H1 (cell line): ENCODE results near the gene DOK6. TPM values are rescaled to one million over a fixed set of nuclear protein-coding genes. Genes with fewer than 3 reads are reported as not detected.

Experiments used
- CTCF ChIA-PET: fragments of 300-600 bp; sonication (Branson Sonifier 250); formaldehyde crosslinking; loops from one replicate; lab custom pipeline; 2021; ENCODE audit not compliant: partially characterized antibody; lab: Charles Lee
- POLR2A ChIA-PET: fragments of 300-600 bp; sonication (Branson Sonifier 250); formaldehyde crosslinking; loops from one replicate; lab custom pipeline; 2021; ENCODE audit warnings: inconsistent platforms; ENCODE audit not compliant: partially characterized antibody; lab: Charles Lee
- DNase-seq, 2 experiments: peaks; one replicate each; pipeline versions ENCODE4 v3.0.0 to v3.0.0-alpha.2; 2010 to 2022; ENCODE audit warnings: low spot score in 2 of 2, low read depth in 1 of 2, mixed read lengths in 1 of 2
- FAIRE-seq: peaks from 2 replicates; lab custom pipeline; 2011; peaks lifted over from hg19 to GRCh38; lab: Jason Lieb, UNC
- H2AFZ ChIP-seq: 2 replicates; pipeline ENCODE4 v1.8.1; 2012; ENCODE audit warnings: low read length, inconsistent platforms
- H2AK5ac ChIP-seq: 2 replicates; pipeline ENCODE4 v1.6.1; 2013; ENCODE audit warnings: low read depth, low read length
- H2BK120ac ChIP-seq: replicated peaks from 2 replicates; pipeline ENCODE3; 2013; ENCODE audit warnings: low read depth, low read length, inconsistent platforms
- H2BK12ac ChIP-seq: 2 replicates; pipeline ENCODE4 v1.6.1; 2013; ENCODE audit warnings: low read depth, low read length
- H2BK15ac ChIP-seq: 2 replicates; pipeline ENCODE4 v1.6.1; 2013; ENCODE audit warnings: low read length
- H2BK20ac ChIP-seq: 2 replicates; pipeline ENCODE4 v1.6.1; 2013; ENCODE audit warnings: low read length
- H2BK5ac ChIP-seq: 2 replicates; pipeline ENCODE4 v1.6.1; 2013; ENCODE audit warnings: low read depth, low read length
- H3K14ac ChIP-seq: 2 replicates; pipeline ENCODE4 v1.6.1; 2013; ENCODE audit warnings: inconsistent platforms; ENCODE audit not compliant: insufficient read length
- H3K18ac ChIP-seq: 2 replicates; pipeline ENCODE4 v1.6.1; 2013; ENCODE audit warnings: low read length; ENCODE audit errors: extremely low read depth
- H3K23ac ChIP-seq: 2 replicates; pipeline ENCODE4 v1.6.1; 2013; ENCODE audit warnings: inconsistent platforms; ENCODE audit not compliant: insufficient read length
- H3K23me2 ChIP-seq: 2 replicates; pipeline ENCODE4 v1.6.1; 2013; ENCODE audit warnings: low read depth, low read length
- H3K27ac ChIP-seq: 2 replicates; pipeline ENCODE4 v1.6.1; 2011; ENCODE audit warnings: low read depth, low read length, inconsistent platforms
- H3K27me3 ChIP-seq, 4 experiments: replicated peaks in 1 of 4; 1 replicate in 1 of 4; 2 replicates in 3 of 4; pipeline versions ENCODE4 v1.6.1 to v1.8.1; 2011 to 2013; ENCODE audit warnings: low read length in 3 of 4, mild to moderate bottlenecking in 3 of 4, inconsistent platforms in 2 of 4, mixed read lengths in 2 of 4, moderate library complexity in 1 of 4; ENCODE audit not compliant: control insufficient read depth in 3 of 4, insufficient read depth in 3 of 4; ENCODE audit errors: extremely low read depth in 1 of 4
- H3K36me3 ChIP-seq, 4 experiments: 2 replicates each; pipeline versions ENCODE4 v1.6.1 to v1.8.1; 2011 to 2013; ENCODE audit warnings: mild to moderate bottlenecking in 4 of 4, low read length in 3 of 4, moderate library complexity in 2 of 4, control low read depth in 1 of 4, inconsistent platforms in 1 of 4; ENCODE audit not compliant: insufficient read depth in 4 of 4, control insufficient read depth in 2 of 4
- H3K4ac ChIP-seq: replicated peaks from 2 replicates; pipeline ENCODE3; 2013; ENCODE audit warnings: low read length, low read depth, mixed read lengths, inconsistent platforms; ENCODE audit not compliant: insufficient read length
- H3K4me1 ChIP-seq, 4 experiments: replicated peaks in 1 of 4; 1 replicate in 1 of 4; 2 replicates in 3 of 4; pipeline versions ENCODE4 v1.6.1 to v1.8.1; 2011 to 2013; ENCODE audit warnings: low read length in 3 of 4, inconsistent platforms in 2 of 4, mixed read lengths in 1 of 4; ENCODE audit not compliant: insufficient read depth in 4 of 4, control insufficient read depth in 3 of 4
- H3K4me2 ChIP-seq, 2 experiments: 2 replicates each; pipeline versions ENCODE4 v1.6.1 to v1.8.1; 2011 to 2013; ENCODE audit warnings: low read depth in 2 of 2, low read length in 2 of 2, control low read depth in 1 of 2, inconsistent platforms in 1 of 2, mild to moderate bottlenecking in 1 of 2; ENCODE audit not compliant: insufficient read depth in 1 of 2
- H3K4me3 ChIP-seq, 4 experiments: fragments of 200-600, 300-600 bp in 1 of 4; sonication (generic), shearing (Covaris generic), sonication (Bioruptor Twin) in 1 of 4; 2 replicates each; pipeline versions ENCODE4 v1.5.1 to v1.8.1; 2011 to 2016; ENCODE audit warnings: low read length in 4 of 4, low read depth in 3 of 4, control low read depth in 2 of 4, inconsistent platforms in 2 of 4, mild to moderate bottlenecking in 2 of 4, mixed read lengths in 1 of 4, moderate library complexity in 1 of 4; ENCODE audit not compliant: insufficient read depth in 2 of 4; ENCODE audit errors: extremely low read depth in 1 of 4
- H3K56ac ChIP-seq: replicated peaks from 2 replicates; pipeline ENCODE3; 2013; ENCODE audit warnings: low read depth, mild to moderate bottlenecking, mixed read lengths, low read length, inconsistent platforms; ENCODE audit not compliant: insufficient read length
- H3K79me1 ChIP-seq: 2 replicates; pipeline ENCODE4 v1.6.1; 2013; ENCODE audit warnings: low read depth, low read length, control low read depth
- H3K79me2 ChIP-seq, 2 experiments: 2 replicates each; pipeline versions ENCODE4 v1.6.1 to v1.8.1; 2012 to 2013; ENCODE audit warnings: low read length in 2 of 2, mild to moderate bottlenecking in 2 of 2, inconsistent platforms in 1 of 2; ENCODE audit not compliant: insufficient read depth in 2 of 2, control insufficient read depth in 1 of 2
- H3K9ac ChIP-seq, 4 experiments: replicated peaks in 1 of 4; 1 replicate in 1 of 4; 2 replicates in 3 of 4; pipeline versions ENCODE4 v1.6.1 to v1.8.1; 2011 to 2013; ENCODE audit warnings: low read depth in 3 of 4, low read length in 3 of 4, control low read depth in 2 of 4, mild to moderate bottlenecking in 2 of 4, moderate library complexity in 2 of 4, inconsistent platforms in 1 of 4; ENCODE audit errors: extremely low read depth in 1 of 4
- H3K9me3 ChIP-seq, 2 experiments: 2 replicates each; pipeline versions ENCODE4 v1.6.1 to v1.8.1; 2012 to 2013; ENCODE audit warnings: mild to moderate bottlenecking in 2 of 2, moderate library complexity in 2 of 2, control low read depth in 1 of 2, inconsistent platforms in 1 of 2, low read depth in 1 of 2, low read length in 1 of 2, mixed read lengths in 1 of 2; ENCODE audit not compliant: insufficient read depth in 2 of 2
- H4K20me1 ChIP-seq, 2 experiments: replicated peaks in 1 of 2; 2 replicates each; pipeline versions ENCODE3 to v1.8.1; 2011 to 2013; ENCODE audit warnings: inconsistent platforms in 2 of 2, low read length in 2 of 2, mild to moderate bottlenecking in 1 of 2; ENCODE audit not compliant: insufficient read depth in 2 of 2, control insufficient read depth in 1 of 2
- H4K5ac ChIP-seq: 2 replicates; pipeline ENCODE4 v1.6.1; 2013; ENCODE audit warnings: low read length, low read depth, mixed read lengths, inconsistent platforms; ENCODE audit not compliant: insufficient read length
- H4K8ac ChIP-seq: 2 replicates; pipeline ENCODE4 v1.8.0; 2013; ENCODE audit warnings: mild to moderate bottlenecking, moderate library complexity, low read length, inconsistent platforms; ENCODE audit not compliant: insufficient read depth; ENCODE audit errors: extremely low read depth
- H4K91ac ChIP-seq: replicated peaks from 2 replicates; pipeline ENCODE3; 2013; ENCODE audit warnings: low read length, mixed read lengths, inconsistent platforms; ENCODE audit not compliant: insufficient read length
- CBX5 ChIP-seq: fragments of 300-800, 300-1000 bp; sonication (generic); IDR thresholded peaks from 2 replicates; pipeline ENCODE4 v1.7.1; 2016; ENCODE audit warnings: antibody characterized with exemption, low read length, low read depth
- CEBPB ChIP-seq: IDR thresholded peaks from 2 replicates; pipeline ENCODE4 v1.6.1; 2012; ENCODE audit warnings: low read depth, low read length
- CHD1 ChIP-seq: IDR thresholded peaks from 2 replicates; pipeline ENCODE4 v1.6.1; 2012; ENCODE audit warnings: low read depth, low read length, improper control_type of control experiment
- CREB1 ChIP-seq: IDR thresholded peaks from 2 replicates; pipeline ENCODE4 v1.6.1; 2012; ENCODE audit warnings: inconsistent platforms
- EP300 ChIP-seq, 2 experiments: IDR thresholded peaks; 1 replicate in 1 of 2; 2 replicates in 1 of 2; pipeline ENCODE4 v1.6.1; 2011 to 2012; ENCODE audit warnings: low read depth in 2 of 2, low read length in 2 of 2, mild to moderate bottlenecking in 2 of 2, borderline replicate concordance in 1 of 2, inconsistent platforms in 1 of 2, moderate library complexity in 1 of 2
- GABPA ChIP-seq: IDR thresholded peaks from 2 replicates; pipeline ENCODE4 v1.6.1; 2011; ENCODE audit warnings: mild to moderate bottlenecking, low read length, moderate library complexity, borderline replicate concordance; ENCODE audit not compliant: insufficient read depth
- JUND ChIP-seq: IDR thresholded peaks from 2 replicates; pipeline ENCODE4 v1.6.1; 2011; ENCODE audit warnings: mild to moderate bottlenecking, improper control_type of control experiment, low read length
- MAFK ChIP-seq: IDR thresholded peaks from 2 replicates; pipeline ENCODE4 v1.6.1; 2012; ENCODE audit warnings: low read depth, mild to moderate bottlenecking, improper control_type of control experiment, low read length
- POLR2A ChIP-seq, 2 experiments: IDR thresholded peaks; 1 replicate in 1 of 2; 2 replicates in 1 of 2; pipeline ENCODE4 v1.6.1; 2011; ENCODE audit warnings: low read depth in 2 of 2, low read length in 2 of 2, mild to moderate bottlenecking in 2 of 2; ENCODE audit errors: control extremely low read depth in 1 of 2
- POU5F1 ChIP-seq: IDR thresholded peaks from 2 replicates; pipeline ENCODE4 v1.6.1; 2011; ENCODE audit warnings: low read depth, mild to moderate bottlenecking, low read length, moderate library complexity
- RBBP5 ChIP-seq: IDR thresholded peaks from 2 replicates; pipeline ENCODE4 v1.7.1; 2012; ENCODE audit warnings: low read depth, mild to moderate bottlenecking, inconsistent platforms, low read length, moderate library complexity, borderline replicate concordance
- SRF ChIP-seq: IDR thresholded peaks from 2 replicates; pipeline ENCODE4 v1.6.1; 2011; ENCODE audit warnings: mild to moderate bottlenecking, low read depth, low read length, moderate library complexity
- TCF12 ChIP-seq: IDR thresholded peaks from 2 replicates; pipeline ENCODE4 v1.6.1; 2011; ENCODE audit warnings: low read depth, mild to moderate bottlenecking, low read length
- YY1 ChIP-seq: IDR thresholded peaks from 2 replicates; pipeline ENCODE4 v1.6.1; 2011; ENCODE audit warnings: low read depth, mild to moderate bottlenecking, low read length
- ZNF274 ChIP-seq: IDR thresholded peaks from 2 replicates; pipeline ENCODE4 v1.7.0; 2012; ENCODE audit warnings: low read length, borderline replicate concordance; ENCODE audit errors: extremely low read depth
- WGBS, 2 experiments: shearing (Covaris generic) in 1 of 2; methylation state at CpG; one replicate each; pipeline versions ENCODE4 v1.1.6 to v1.1.7; 2013 to 2015; ENCODE audit warnings: low lambda C conversion rate in 2 of 2, mixed read lengths in 2 of 2, inconsistent platforms in 1 of 2, low coverage in 1 of 2, missing lambda C conversion rate in 1 of 2; ENCODE audit not compliant: insufficient replicate concordance in 2 of 2, insufficient coverage in 1 of 2, insufficient read length in 1 of 2; ENCODE audit errors: extremely low coverage in 1 of 2, missing lambda C conversion rate in 1 of 2; 5-methylcytosine and 5-hydroxymethylcytosine counted together
- polyA plus RNA-seq, 7 experiments: library from polyadenylated mRNA; depleted of rRNA in 3 of 7; stranded (reverse) in 5 of 7; unstranded in 2 of 7; fragments of >200 nt in 5 of 7; fragments of 200-250 nt in 2 of 7; gene quantifications; 1 replicate in 5 of 7; 2 replicates in 1 of 7; 4 replicates in 1 of 7; pipeline versions ENCODE4 v1.2.1 to v1.2.3, GENCODE V29; 2011 to 2013; ENCODE audit warnings: missing spikeins in 2 of 7, mixed read lengths in 2 of 7
- total RNA-seq: library from RNA; stranded (reverse); fragmentation: NEBNext Ultra II Directional; extraction: Animal tissue kit (Norgen Biotek cat#: 25700); gene quantifications from 2 replicates; pipeline ENCODE4 v1.2.1, GENCODE V29; 2021
- TF ChIP-seq, protein P1 (sequence below): IDR thresholded peaks from 2 replicates; pipeline ENCODE4 v1.6.1; 2011; ENCODE audit warnings: low read depth, mild to moderate bottlenecking, low read length; ENCODE audit not compliant: insufficient read depth

The DOK6 gene
- total and polyA plus RNA-seq, 2 of the 8 experiments (the other 6 are each of a cell fraction or from before 2014, with no cell fraction given) = 0.33 to 0.50 TPM

DNA sequence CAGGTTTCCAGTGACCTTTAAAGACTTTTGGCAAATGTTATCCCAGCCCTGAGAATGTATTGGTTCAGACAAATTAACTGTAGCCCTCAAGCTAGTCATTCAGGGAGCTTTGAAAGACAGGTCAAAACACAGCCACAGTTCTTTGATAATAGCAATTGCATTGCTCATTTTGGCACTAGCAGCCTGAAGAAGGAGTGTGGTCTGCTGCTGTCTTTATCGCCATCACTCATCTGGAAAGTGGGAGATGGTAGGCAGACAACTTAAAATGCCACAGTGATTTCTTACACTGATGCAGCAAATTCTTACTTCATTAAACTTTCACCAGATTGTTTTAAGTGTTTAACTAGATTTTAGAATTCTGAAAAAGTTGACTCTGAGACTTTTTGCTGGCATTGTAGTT lies 47.2 kb downstream of the DOK6 start:
- no peak overlapping the region for H2BK5ac ChIP-seq
- no peak overlapping the region for H4K5ac ChIP-seq
- no peak overlapping the region for H2AK5ac ChIP-seq
- ChIA-PET CTCF (no interaction called here), POLR2A (no interaction called here)
- no peak for FAIRE-seq
- no peaks in the 10 kb centered on the region for H3K9me3 ChIP-seq
- no peak overlapping the region for H4K91ac ChIP-seq
- WGBS, 2 experiments = 44% methylated on average over 1 of the region's 1 CpG; no CpG with 5 or more reads in 1 of the 2 experiments
- H3K4me3 ChIP-seq = no peak overlapping the region
- no peak overlapping the region for H2BK15ac ChIP-seq
- no peak overlapping the region for H3K4me2 ChIP-seq
- no peak overlapping the region for H3K18ac ChIP-seq
- no peak overlapping the region for H3K9ac ChIP-seq
- no peak overlapping the region for H2BK120ac ChIP-seq
- H3K79me2 ChIP-seq = no peaks in the 10 kb centered on the region
- H3K23ac ChIP-seq = no peak overlapping the region
- H3K27me3 ChIP-seq = no peaks in the 10 kb centered on the region
- H3K4me1 ChIP-seq = no peaks in the 10 kb centered on the region
- no peak overlapping the region for H2BK12ac ChIP-seq
- no peak overlapping the region for H3K14ac ChIP-seq
- H2AFZ ChIP-seq = no peak overlapping the region
- H3K4ac ChIP-seq = no peak overlapping the region
- H4K8ac ChIP-seq = no peak overlapping the region
- no peaks in the 10 kb centered on the region for H4K20me1 ChIP-seq
- no peak overlapping the region for H2BK20ac ChIP-seq
- no peak for DNase-seq
- H3K23me2 ChIP-seq = no peaks in the 10 kb centered on the region
- no peaks in the 10 kb centered on the region for H3K79me1 ChIP-seq
- H3K27ac ChIP-seq = no peak overlapping the region
- H3K36me3 ChIP-seq = no peaks in the 10 kb centered on the region
- no peak overlapping the region for H3K56ac ChIP-seq
- TF ChIP-seq YY1 = no peak
- no peak for TF ChIP-seq CHD1
- no peak for TF ChIP-seq POU5F1
- TF ChIP-seq ZNF274 = no peak
- no peak for TF ChIP-seq CREB1
- TF ChIP-seq, protein P1, sequence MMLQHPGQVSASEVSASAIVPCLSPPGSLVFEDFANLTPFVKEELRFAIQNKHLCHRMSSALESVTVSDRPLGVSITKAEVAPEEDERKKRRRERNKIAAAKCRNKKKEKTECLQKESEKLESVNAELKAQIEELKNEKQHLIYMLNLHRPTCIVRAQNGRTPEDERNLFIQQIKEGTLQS = no peak
- TF ChIP-seq SRF = no peak
- TF ChIP-seq RBBP5 = no peak
- no peak for TF ChIP-seq CEBPB
- no peak for TF ChIP-seq CBX5
- no peak for TF ChIP-seq POLR2A (IDR thresholded peaks at IDR 0.05; ENCODE audit: control extremely low read depth in 1 of 2, low read depth in 2 of 2, low read length in 2 of 2)
- TF ChIP-seq EP300 (IDR thresholded peaks at IDR 0.05; ENCODE audit: borderline replicate concordance in 1 of 2, low read depth in 2 of 2, low read length in 2 of 2) = no peak
- TF ChIP-seq JUND = no peak
- no peak for TF ChIP-seq TCF12
- no peak for TF ChIP-seq GABPA
- no peak for TF ChIP-seq MAFK
